Measurements from ENCODE around the gene ACSL6. TPM values are rescaled to one million over a fixed set of nuclear protein-coding genes. Genes with fewer than 3 reads are reported as not detected.

ACSL6 gene
- total RNA-seq, 1 donor from 2014 or later, result 0.19 TPM

DNA sequence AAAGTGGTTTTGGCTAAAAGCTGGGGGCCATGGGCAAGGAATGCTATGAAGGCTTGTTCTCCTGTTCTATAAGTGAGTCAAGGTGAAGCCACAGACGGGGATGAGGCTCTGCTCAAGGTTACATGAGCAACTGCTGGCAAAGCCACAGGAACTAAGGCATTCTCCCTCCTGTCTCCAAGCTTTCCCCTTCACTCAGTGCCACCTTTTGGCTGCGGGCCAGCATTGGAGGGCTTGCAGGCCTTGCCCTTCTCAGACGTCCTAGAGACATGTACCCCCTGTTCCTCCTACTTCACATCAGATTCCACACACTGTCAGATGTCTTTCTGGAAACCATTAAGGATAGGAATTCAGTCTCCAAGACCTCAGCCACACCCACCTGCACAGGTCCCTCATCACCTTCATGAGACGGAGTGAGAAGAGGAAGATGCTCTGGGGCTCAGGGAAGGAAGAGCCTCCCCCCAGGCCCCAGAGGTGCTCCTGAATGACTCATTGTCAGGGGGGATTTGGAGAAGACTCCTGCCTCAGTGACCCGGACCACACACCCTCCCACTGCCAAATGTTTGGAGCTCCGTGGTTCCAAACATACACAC, 45.5 kb downstream of the ACSL6 start:
- no peak overlapping the region for H3K27ac Mint-ChIP-seq
- no peaks in the 10 kb centered on the region for H3K36me3 Mint-ChIP-seq (ENCODE audit: insufficient read depth)
- no peak overlapping the region for H3K4me3 Mint-ChIP-seq (ENCODE audit: low read depth)
- H3K4me1 Mint-ChIP-seq (ENCODE audit: low read depth), result no peaks in the 10 kb centered on the region
- H3K9me3 Mint-ChIP-seq (ENCODE audit: low read depth), result no peaks in the 10 kb centered on the region
- no peak for DNase-seq (ENCODE audit: low spot score, unreplicated experiment)
- TF ChIP-seq CTCF (IDR thresholded peaks at IDR 0.05; ENCODE audit: unreplicated experiment), result no peak
- no peaks in the 10 kb centered on the region for H3K27me3 Mint-ChIP-seq

- Mint-ChIP-seq H3K4me3 (ENCODE audit: low read depth) (no peak overlapping the region), H3K27me3 (no peaks in the 10 kb centered on the region), H3K36me3 (ENCODE audit: insufficient read depth) (no peaks in the 10 kb centered on the region), H3K9me3 (ENCODE audit: low read depth) (no peaks in the 10 kb centered on the region), H3K27ac (no peak overlapping the region), H3K4me1 (ENCODE audit: low read depth) (peaks cover 2% of the 10 kb centered on the region)
- TF ChIP-seq CTCF (IDR thresholded peaks at IDR 0.05; ENCODE audit: unreplicated experiment), result no peak
- no peak for DNase-seq (ENCODE audit: low spot score, unreplicated experiment)
Observed at GRCh38 chr5:131959906-131960305, 51.6 kb downstream of the ACSL6 start.

DNA sequence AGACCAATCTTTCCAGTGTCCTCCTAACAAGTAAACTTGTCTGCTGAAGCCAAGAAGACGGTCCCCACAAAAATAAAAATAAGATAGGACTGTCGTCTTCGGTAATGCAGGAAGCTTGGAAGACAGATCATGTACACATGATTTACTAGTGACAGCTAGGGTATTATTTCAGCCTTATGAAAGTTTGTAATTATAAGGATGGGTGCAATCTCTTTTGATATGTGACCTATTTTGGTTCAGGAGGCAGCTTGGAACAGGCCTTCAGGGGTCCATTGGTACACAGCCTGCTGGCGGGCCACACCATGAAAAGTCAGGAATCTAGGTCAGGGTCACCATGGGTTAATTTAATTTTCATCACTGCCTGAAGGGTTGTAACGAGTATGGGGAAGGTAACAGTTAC, 52.3 kb downstream of the ACSL6 start:
- H3K36me3 Mint-ChIP-seq (ENCODE audit: insufficient read depth), result no peaks in the 10 kb centered on the region
- TF ChIP-seq CTCF (IDR thresholded peaks at IDR 0.05; ENCODE audit: unreplicated experiment), result no peak
- H3K27me3 Mint-ChIP-seq, result no peaks in the 10 kb centered on the region
- H3K4me1 Mint-ChIP-seq (ENCODE audit: low read depth), result peaks cover 2% of the 10 kb centered on the region
- H3K4me3 Mint-ChIP-seq (ENCODE audit: low read depth), result no peak overlapping the region
- DNase-seq (ENCODE audit: low spot score, unreplicated experiment), result no peak
- no peak overlapping the region for H3K27ac Mint-ChIP-seq
- no peaks in the 10 kb centered on the region for H3K9me3 Mint-ChIP-seq (ENCODE audit: low read depth)

DNA sequence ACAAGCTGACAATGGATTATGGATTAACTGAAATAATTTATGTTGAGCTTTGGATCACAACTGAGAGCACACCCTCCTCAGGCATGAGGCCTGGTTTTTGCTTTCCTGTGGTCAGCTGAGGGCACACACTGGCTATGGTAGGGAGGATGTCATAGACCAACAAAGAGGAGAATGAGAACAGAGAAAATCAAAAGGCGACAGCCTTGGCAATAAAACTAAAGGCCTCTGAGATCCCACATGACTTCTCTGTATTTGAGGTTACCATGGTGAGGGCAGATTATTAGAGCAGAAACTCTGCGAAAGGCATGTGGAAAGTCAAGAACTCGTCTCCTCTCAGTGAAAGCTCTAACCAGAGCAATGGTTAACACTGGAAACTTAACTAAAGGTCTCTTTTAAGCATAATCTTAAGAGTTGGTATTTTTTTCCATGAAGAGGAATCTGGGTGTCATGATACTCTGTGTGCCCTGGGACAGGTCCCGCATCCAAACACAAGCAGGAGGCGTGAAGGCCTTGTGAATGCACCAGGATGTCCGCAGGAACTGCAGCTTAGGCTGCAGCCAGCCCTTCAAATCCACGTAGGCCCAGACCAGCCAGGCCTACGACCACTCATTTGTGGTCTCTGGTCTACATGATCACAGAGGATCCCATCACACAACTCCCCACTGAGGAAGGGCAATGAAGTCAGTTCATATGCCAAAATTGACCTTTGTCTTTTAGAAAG, 53.6 kb downstream of the ACSL6 start:
- H3K4me3 Mint-ChIP-seq (ENCODE audit: low read depth), result no peak overlapping the region
- peaks cover 2% of the 10 kb centered on the region for H3K4me1 Mint-ChIP-seq (ENCODE audit: low read depth)
- DNase-seq (ENCODE audit: low spot score, unreplicated experiment), result no peak
- H3K36me3 Mint-ChIP-seq (ENCODE audit: insufficient read depth), result no peaks in the 10 kb centered on the region
- H3K27ac Mint-ChIP-seq, result no peak overlapping the region
- no peaks in the 10 kb centered on the region for H3K27me3 Mint-ChIP-seq
- no peak for TF ChIP-seq CTCF (IDR thresholded peaks at IDR 0.05; ENCODE audit: unreplicated experiment)
- no peaks in the 10 kb centered on the region for H3K9me3 Mint-ChIP-seq (ENCODE audit: low read depth)

GRCh38 chr5:131953969-131954368, 57.5 kb downstream of the ACSL6 start:
- Mint-ChIP-seq H3K27ac (no peak overlapping the region), H3K27me3 (no peaks in the 10 kb centered on the region), H3K4me1 (ENCODE audit: low read depth) (peaks cover 2% of the 10 kb centered on the region), H3K4me3 (ENCODE audit: low read depth) (no peak overlapping the region), H3K9me3 (ENCODE audit: low read depth) (no peaks in the 10 kb centered on the region), H3K36me3 (ENCODE audit: insufficient read depth) (no peaks in the 10 kb centered on the region)
- no peak for TF ChIP-seq CTCF (IDR thresholded peaks at IDR 0.05; ENCODE audit: unreplicated experiment)
- DNase-seq (ENCODE audit: low spot score, unreplicated experiment), result no peak

Measured in progenitor cell of endocrine pancreas (in vitro differentiated cells).